ENCODE measurements around the gene SPPL3.
"Not testable (repeated sequence)": the region's sequence is repeated elsewhere in the genome, so short reads cannot be mapped to it uniquely, and the experiment has no call there.

The SPPL3 gene

DNA sequence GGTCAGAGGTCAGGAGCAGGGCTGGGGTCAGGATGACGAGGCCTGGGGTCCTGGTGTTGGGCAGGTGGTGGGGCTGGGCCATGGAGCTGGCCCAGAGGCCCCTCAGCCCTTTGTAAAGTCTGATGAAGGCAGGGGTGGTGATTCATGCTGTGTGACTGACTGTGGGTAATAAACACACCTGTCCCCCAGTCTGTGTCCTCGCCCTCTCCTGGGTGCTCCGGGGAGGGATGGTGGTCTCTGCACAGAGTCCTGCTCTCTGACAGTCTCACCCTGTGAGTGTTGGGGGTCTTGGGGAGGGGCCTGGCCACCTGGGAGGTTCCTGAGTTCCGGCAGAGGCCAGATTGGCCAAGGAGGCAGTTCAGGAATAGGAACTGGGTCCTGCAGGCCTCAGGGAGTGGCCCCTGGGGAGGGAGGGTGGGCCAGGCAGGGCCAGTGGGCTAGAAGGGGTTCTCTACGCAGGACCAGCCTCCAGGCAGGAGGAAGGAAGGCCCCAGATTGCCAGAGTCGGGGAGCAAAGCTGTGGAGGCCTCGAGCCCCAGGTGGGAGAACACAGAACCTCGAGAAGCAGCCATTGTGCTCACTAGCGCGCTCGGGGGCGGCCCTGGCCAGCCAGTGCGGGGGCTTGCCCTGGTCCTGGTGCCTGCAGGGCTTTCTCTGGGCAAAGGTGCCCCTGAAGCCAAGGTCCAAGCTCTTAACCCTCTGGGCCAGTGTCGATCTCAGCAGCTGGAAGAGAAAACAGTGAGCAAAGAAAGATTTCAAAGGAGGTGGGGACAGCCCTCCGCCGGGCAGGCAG lies 164.1 kb downstream of the SPPL3 start:
- DNase-seq: no peak

DNA sequence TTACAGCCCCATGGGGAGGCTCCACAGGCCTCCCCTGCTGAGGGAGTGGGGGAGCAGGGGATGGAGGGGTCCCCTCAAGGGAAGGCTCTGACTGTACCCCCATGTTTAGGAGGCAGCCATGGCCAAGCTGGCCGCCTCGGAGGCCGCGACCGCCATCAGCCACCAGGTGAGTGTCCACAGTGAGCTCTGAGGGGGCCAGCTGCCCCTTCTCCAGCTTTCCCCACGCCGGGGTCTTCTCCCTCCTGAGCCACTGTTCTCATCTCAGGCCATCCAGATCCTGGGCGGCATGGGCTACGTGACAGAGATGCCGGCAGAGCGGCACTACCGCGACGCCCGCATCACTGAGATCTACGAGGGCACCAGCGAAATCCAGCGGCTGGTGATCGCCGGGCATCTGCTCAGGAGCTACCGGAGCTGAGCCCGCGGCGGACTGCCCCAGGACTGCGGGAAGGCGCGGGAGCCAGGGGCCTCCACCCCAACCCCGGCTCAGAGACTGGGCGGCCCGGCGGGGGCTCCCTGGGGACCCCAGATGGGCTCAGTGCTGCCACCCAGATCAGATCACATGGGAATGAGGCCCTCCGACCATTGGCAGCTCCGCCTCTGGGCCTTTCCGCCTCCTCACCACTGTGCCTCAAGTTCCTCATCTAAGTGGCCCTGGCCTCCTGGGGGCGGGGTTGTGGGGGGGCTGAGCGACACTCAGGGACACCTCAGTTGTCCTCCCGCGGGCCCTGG lies 165.0 kb downstream of the SPPL3 start:
- DNase-seq: no peak

DNA sequence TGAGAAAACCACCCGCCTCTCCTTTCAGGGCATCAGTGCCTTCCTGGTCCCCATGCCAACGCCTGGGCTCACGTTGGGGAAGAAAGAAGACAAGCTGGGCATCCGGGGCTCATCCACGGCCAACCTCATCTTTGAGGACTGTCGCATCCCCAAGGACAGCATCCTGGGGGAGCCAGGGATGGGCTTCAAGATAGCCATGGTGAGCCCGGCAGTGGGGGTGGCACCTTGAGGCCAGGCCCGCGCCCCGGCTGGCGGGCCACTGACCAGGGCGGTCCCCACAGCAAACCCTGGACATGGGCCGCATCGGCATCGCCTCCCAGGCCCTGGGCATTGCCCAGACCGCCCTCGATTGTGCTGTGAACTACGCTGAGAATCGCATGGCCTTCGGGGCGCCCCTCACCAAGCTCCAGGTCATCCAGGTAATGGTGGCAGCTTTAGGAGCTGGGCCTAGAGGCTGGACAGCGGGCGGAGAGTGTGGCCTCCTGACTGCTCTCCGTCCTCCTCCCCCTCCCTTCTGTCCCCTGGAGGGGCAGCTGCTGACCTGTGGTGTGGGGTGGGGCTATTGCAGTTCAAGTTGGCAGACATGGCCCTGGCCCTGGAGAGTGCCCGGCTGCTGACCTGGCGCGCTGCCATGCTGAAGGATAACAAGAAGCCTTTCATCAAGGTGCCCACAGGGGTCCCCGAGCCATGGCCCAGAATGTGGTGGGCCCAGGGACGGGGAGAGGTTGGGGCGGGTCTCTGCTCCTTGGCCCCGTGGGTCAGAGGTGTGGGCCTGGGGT lies 165.7 kb downstream of the SPPL3 start:
- no peak for DNase-seq

DNA sequence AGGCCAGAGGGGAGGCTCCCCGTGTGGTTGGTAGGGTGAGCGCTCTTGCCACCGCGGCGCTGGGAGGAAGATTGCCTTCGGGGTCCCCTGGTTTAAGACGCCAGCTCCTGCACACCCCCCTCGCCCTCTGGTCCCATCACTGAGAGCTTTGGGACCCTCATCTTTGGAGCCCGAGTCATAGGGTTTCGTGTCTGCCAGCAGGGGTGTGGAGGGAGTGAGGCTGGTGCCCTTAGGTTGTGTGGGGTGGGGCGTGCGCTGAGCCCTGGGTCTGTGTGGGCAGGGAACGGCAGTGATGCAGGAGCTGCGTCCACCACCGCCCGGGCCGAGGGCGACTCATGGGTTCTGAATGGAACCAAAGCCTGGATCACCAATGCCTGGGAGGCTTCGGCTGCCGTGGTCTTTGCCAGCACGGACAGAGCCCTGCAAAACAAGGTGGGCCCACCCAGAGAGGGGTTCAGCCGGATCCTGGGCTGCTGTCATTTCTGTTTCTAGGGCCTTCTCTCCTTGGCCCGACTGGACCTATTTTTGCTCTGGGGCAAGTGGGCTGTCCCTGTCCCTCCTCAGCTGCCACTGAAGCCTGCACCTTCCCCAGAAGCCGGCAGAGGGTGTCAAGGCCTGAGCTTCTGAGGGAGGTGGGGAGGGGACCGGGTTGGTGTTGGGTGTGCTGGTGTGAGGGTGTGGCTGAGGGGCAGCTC lies 166.5 kb downstream of the SPPL3 start:
- no peak for DNase-seq

DNA sequence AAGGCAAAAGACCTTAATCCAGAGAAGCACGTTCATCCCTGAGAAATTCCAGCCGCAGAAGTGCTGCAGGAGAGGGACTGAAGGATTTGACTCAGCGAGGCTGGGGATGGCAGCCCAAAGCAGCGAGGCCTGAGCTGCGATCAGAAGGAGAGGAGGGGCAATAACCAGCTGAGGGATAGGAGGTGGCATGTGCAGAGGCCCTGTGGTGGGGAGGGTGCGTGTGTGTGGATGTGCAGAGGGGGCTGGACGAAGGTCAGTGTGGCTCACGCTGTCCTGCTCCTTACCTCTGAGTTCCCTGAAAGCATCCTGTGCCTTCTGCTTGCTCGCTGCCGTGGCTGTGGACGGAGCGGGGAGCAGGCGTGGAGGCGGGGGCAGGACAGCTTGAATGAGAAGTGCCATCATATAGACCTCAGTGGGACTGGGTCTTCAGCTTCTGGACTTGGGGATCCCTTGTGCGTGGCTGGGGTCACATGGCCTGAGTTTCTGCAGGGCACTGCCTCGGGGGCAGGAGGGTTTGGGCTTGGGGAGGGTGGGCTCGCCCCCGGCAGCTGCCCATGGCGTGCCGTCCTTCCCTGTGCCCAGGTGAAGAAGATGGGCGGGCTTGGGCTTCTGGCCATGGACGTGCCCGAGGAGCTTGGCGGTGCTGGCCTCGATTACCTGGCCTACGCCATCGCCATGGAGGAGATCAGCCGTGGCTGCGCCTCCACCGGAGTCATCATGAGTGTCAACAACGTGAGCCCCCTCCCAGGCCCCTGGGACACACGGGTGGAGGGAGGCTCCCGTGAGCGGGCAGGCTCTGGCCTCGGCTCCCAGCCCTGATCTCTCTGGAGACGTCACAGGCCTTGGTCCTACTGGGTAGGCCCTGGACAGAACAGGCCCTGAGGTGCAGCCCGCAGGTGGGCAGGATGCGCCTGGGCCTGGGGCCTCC lies 167.5 kb downstream of the SPPL3 start:
- DNase-seq: no peak

DNA sequence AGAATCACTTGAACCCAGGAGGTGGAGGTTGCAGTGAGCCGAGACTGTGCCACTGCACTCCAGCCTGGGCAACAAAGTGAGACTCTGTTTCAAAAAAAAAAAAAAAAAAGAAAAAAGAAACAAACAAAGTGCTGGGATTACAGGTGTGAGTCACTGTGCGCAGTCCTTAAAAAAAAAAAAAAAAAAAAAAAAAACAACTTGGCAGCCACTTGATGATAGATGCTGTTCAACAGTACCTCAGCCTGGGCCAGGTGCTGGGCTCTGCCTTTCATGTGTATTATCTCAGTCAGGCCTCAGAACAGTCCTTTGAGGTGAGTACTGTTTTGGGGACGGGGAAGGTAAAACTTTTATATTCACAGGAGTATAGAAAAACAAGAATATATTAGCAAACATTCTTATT lies 169.0 kb downstream of the SPPL3 start:
- no peak for DNase-seq

DNA sequence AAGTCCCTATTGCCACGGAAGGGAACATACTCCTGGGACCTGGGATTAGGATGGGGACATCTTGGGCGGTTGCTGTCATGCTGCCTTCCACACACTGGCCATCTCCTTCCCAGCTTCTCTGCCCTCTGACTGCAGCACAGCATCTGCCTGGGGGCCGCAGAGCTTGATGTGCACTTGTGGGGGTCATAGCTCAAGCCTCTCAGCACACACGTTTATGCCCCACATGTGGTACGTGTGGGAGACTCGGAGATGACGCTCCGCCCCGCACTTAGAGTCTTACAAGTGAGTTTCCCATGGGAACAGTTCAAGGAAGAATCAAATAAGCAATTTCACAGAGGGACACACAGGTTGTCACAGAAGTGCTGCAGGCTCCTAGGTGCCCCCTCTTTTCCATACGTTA lies 169.9 kb downstream of the SPPL3 start:
- DNase-seq: no peak

DNA sequence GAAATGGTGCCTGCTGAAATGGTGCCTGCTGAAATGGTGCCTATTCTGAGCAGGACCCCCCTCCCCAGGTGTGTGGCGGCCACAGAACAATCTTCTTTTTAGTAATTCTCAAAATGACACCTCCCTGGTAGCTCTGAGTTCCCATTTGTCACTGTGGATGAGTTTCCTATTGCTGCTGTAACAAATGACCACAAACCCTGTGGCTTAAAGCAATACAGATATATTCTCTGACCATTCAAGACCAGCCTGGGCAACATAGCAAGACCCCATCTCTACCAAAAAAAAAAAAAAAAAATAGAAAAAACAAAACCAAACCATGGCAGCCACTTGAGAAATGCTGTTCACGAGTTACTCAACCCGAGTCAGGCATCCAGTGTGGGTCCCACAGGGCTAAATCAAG lies 170.6 kb downstream of the SPPL3 start:
- DNase-seq: no peak

DNA sequence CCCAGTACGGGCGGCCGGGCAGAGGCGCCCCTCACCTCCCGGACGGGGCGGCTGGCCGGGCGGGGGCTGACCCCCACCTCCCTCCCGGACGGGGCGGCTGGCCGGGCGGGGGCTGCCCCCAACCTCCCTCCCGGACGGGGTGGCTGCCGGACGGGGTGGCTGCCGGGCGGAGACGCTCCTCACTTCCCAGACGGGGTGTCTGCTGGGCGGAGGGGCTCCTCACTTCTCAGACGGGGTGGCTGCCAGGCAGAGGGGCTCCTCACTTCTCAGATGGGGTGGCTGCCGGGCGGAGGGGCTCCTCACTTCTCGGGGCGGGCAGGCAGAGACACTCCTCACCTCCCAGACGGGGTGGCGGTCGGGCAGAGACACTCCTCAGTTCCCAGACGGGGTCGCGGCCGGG lies 172.0 kb downstream of the SPPL3 start:
- not testable (repeated sequence) for DNase-seq

DNA sequence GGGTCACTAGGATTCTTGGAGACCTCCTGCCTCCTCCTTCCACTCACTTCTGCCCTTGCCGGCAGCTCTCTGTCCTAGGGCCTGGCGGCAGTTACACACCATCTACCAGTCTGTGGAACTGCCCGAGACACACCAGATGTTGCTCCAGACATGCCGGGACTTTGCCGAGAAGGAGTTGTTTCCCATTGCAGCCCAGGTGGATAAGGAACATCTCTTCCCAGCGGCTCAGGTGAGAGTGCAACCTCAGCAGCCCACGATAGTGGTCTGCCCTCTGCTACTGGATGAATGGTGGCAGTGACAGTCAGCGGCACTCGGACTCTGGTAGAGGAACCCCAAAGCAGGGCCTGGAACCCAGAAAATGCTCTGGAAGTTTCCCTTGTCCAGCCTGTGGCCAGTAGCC lies 177.2 kb downstream of the SPPL3 start:
- no peak for DNase-seq

DNA sequence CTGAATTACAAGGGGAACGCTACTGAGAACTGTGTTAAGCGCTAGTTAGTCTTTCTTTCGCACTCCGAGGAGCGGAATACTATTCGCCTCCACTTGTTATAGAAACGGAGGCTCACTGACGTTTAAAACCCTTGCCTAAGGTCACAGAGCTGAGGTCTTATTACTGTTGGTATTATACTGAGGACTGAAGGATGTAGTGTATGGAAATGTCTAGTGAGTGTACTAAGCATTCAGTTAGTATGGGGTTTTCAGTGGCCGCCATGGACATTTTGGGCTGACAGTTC lies 177.7 kb downstream of the SPPL3 start:
- DNase-seq: no peak

DNA sequence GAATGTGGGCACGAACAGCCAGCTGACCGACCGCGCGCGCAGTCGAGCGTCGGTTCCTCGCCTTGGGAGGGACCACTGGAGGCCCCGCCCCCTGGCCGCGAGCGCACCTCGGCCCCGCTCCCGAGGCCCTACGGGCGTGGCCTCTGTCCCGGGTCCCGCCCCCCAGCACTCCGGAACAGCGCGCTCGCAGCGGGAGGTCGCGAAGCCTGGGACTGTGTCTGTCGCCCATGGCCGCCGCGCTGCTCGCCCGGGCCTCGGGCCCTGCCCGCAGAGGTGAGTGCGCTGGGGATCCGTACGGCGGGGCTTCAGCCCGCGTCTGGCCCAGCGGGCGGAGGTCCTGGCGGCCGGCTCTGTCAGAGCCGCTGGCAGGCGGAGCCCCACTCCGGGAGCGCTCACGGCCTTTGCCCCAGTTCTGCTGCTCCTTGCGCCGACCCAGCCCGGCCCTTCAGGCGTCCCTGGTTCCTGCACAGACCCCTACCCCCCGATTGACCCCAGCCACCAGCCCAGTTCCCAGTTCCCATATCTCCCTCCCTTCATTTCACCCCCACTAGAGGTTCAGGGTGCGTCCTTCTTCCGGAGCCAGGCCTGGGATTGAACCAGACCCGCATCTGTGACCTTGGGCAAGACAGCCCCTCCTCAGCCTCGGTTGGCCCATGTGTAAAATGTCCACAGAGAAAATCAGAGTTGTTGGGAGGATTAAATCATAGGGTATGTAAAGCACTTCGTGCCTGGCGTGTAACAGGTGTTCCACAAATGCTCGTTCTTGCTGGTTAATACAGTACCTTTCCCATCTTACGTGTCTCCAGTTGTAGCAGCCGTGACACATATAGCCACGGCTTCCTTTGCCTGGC lies 178.3 kb downstream of the SPPL3 start, which contains the start of gene ACADS:
Gene ACADS, plus strand, starts transcription at position 168 of the 851 bp plus-strand sequence. Its CDS starts 60 bp downstream, at position 228.
- peak; percentile 93 for DNase-seq

DNA sequence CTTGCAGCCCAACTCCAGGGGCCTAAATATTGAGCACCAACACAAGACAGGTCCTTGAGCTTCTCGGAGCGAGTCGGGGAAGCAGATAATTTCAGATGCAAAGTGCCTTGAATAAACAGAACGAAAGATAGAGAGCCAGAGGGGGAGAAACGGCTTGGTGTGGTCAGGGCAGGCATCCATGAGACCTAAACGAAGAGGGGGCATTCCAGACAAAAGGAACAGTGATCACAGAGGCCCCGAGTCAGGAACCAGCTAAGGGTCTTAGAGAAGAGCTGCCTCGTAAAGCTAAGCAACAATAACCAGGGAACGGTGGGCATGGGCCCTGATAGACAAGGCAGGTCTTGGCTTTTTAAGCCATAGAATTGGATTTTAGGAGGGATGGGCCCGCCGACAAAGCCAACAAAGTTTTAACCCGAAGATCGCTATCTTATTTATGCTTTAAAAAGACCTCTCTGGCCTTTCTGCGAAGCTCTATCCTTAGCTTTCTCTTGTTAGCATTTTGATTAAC lies 179.0 kb downstream of the SPPL3 start:
- DNase-seq: no peak

DNA sequence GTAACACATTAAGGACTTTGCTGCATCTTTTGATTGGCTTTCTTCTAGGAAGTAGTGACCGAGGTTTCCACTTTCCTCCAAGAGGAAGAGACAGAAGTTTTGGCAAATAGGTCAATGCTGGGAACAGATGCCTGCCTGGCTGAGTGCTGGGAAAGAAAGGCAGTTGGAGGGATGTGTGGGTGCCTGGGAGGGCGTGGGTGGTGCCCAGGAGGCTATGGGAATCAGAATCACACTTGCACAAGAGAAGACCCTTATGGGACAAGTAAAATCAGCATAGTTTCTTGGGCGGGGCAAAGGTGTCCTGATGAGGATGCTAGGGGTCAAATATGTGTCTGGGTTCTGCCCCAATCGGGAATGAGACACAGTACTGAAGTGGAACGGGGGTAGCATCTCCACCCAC lies 179.4 kb downstream of the SPPL3 start:
- no peak for DNase-seq

DNA sequence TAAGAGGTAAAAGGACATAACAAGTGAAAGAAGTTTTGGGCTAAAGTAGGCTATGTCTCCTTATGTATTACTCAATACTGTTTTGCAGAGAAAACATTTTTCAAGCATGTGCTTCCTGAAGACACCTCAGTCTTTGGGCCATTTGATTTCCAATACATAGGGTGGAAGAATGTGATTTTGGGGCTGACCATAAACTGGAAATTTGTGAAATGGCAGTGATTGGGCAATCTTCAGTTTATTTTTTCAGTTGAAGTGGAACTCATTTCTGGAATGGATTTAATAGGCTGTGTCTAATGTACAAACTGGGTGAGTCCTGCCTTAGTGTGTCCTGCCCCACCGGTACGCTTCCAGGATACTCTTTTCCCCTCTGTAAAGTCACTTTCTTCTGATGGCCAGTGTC lies 181.4 kb downstream of the SPPL3 start:
- DNase-seq: no peak

DNA sequence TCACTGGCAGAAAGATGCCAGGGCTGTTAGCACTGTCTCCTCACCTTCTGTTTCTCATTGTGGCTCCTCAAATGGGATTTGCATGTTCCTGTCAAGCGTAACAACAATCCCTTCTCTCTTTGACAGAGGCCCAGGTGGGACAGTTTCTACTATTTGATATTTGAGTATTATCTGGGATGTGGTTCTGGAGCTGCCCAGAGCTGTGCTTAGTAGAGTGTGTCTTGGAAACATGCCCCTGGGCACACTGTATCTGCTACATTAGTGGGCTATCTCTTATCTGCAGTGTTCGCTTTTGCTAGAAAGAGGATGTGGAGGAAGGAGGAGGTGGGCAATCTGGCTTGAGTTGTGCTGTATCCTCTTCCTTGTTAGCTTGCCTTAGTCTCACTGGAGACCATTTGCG lies 182.3 kb downstream of the SPPL3 start:
- DNase-seq: no peak

DNA sequence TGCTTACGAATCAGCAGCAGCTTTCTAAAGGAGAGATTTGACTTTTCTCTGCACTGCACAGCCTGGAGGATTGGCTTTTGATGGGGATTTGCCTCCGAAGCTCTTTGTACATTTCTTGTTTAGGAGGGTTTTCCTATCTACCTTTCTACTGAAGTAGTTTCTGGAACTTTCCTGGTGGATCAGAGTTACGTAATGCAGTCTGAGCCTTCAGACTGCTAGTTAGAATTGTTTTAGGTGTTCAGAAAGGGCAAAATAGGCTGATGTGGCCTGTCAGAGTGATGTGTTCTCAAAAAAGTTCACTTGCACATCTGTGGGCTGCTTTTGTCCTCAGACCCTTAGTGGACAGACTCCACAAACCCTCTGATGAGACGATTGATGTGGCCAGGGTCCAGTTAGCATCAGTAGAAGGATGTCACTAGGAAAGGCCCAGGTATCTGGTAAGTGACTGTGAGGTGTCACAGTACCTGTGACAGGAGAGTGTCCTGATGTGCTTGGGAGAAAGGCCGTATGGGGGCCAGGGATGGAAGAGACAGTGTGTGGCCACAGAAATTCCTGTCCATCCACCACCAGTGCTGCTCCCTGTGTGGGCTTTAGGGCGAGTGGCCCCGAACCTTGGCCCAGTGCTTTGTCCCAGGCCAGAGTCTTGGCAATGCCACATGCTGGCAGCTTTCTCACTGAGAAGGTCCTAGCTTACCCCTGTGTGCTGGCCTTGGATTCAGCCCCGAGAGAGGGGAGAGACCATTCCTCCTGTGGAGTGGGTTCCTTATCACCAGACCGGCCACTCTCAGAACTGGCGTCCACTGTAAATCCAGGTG lies 183.0 kb downstream of the SPPL3 start:
- DNase-seq: no peak

DNA sequence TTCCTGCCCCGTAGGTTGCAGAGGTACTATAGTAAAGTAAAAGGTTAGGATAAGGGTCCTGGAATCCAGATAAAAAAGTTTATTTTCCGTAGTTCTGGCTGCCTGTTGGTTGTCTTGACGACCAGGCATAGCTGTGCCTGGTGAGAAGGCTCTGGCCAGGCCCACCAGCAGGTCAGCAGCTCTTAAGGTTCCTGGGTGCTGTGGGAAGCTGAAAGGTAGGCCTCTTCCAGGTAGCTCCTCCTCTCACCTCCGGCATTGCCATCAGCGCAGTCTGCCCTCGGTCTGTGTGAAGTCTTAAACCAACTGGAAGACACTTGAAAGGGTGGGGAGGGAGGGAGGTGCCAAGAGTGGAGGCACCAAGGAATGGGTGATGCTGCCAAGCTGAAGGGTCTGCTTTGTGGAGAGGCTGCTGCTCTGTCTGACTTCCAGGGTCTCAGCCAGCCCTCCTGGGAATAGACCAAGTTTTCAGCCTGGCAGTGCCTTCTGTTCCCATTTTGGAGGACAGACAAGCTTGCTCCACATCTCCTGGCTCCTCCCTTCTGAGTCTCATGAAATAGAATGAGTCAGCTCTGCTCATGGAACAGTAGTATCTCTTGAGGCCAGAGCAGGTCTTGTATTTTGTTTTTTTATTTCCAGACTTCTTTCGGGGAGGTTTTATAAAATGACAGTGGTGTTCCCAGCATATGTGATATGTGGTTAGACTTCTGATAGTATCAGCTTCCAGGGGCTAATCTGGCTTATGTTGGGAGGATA lies 183.7 kb downstream of the SPPL3 start:
- DNase-seq: no peak
